A549 (cell line): ENCODE results near the gene ZCCHC24. TPM values are rescaled to one million over a fixed set of nuclear protein-coding genes. Genes with fewer than 3 reads are reported as not detected.

Source experiments
- ATAC-seq, 2 experiments: fragments of 200-7000 bp in 1 of 2; fragments of >200 bp in 1 of 2; cut with Nextera tagmentation in 1 of 2; cut with Tn5 transposase in 1 of 2; 3 replicates each; pipeline versions ENCODE4 v1.8.0 to v1.9.1; 2018 to 2020; ENCODE audit warnings: mild to moderate bottlenecking in 1 of 2, moderate library complexity in 1 of 2
- CTCF ChIA-PET: fragments of 300-600 bp; sonication (Branson Sonifier 250); formaldehyde crosslinking; extraction: SDS; loops from one replicate; lab custom pipeline; 2021; ENCODE audit warnings: antibody characterized with exemption, inconsistent platforms; lab: Yijun Ruan, JAX
- POLR2A ChIA-PET: fragments of 350-600 bp; formaldehyde crosslinking; extraction: SDS; loops from one replicate; lab custom pipeline; 2021; ENCODE audit warnings: antibody characterized with exemption, inconsistent platforms; lab: Yijun Ruan, JAX
- DNase-seq, 2 experiments: peaks; one replicate each; pipeline versions ENCODE4 v3.0.0 to v3.0.0-alpha.2; 2011 to 2016; ENCODE audit warnings: low read depth in 1 of 2, low spot score in 1 of 2
- FAIRE-seq: peaks from 2 replicates; lab custom pipeline; 2011; peaks lifted over from hg19 to GRCh38; lab: Jason Lieb, UNC
- H3K27ac ChIP-seq, 2 experiments: fragments of >200 bp; sonication (Bioruptor Twin); formaldehyde crosslinking; 3 replicates each; pipeline ENCODE4 v1.5.1; 2016 to 2017
- H3K4me1 ChIP-seq: fragments of >200 bp; sonication (Bioruptor Twin); formaldehyde crosslinking; 3 replicates; pipeline ENCODE4 v1.6.1; 2016
- H3K4me2 ChIP-seq: fragments of >200 bp; sonication (Bioruptor Twin); formaldehyde crosslinking; 3 replicates; pipeline ENCODE4 v1.6.1; 2016
- H3K4me3 ChIP-seq: fragments of >200 bp; sonication (Bioruptor Twin); formaldehyde crosslinking; 3 replicates; pipeline ENCODE4 v1.5.1; 2016
- H3K9me3 ChIP-seq: fragments of >200 bp; sonication (Bioruptor Twin); formaldehyde crosslinking; 3 replicates; pipeline ENCODE4 v1.6.1; 2016
- CBX2 ChIP-seq: fragments of 200-600 bp; sonication (generic); IDR thresholded peaks from 2 replicates; pipeline ENCODE4 v1.6.1; 2016; ENCODE audit warnings: low read depth, mild to moderate bottlenecking, borderline replicate concordance
- CBX8 ChIP-seq: fragments of 200-600 bp; sonication (generic); IDR thresholded peaks from 2 replicates; pipeline ENCODE4 v1.6.1; 2016
- CTCF ChIP-seq: fragments of >200 bp; sonication (Bioruptor Twin); formaldehyde crosslinking; IDR thresholded peaks from 3 replicates; pipeline ENCODE4 v1.5.1; 2016
- EHF ChIP-seq: fragments of 250-450 bp; sonication (Bioruptor Pico); IDR thresholded peaks from 2 replicates; pipeline ENCODE4 v1.5.0; 2020; ENCODE audit warnings: mild to moderate bottlenecking
- EHMT2 ChIP-seq: fragments of 200-600 bp; sonication (generic); IDR thresholded peaks from 2 replicates; pipeline ENCODE4 v1.6.1; 2016; ENCODE audit warnings: antibody characterized with exemption, low read depth, mild to moderate bottlenecking, moderate library complexity
- FOXS1 ChIP-seq: fragments of 250-450 bp; sonication (Bioruptor Pico); IDR thresholded peaks from 2 replicates; pipeline ENCODE4 v1.5.0; 2020; ENCODE audit warnings: mild to moderate bottlenecking, moderate library complexity
- HDAC2 ChIP-seq: fragments of 200-600 bp; sonication (generic); IDR thresholded peaks from 2 replicates; pipeline ENCODE4 v1.6.1; 2016
- HMGXB4 ChIP-seq: fragments of 250-450 bp; sonication (Bioruptor Pico); IDR thresholded peaks from 2 replicates; pipeline ENCODE4 v1.5.0; 2021; ENCODE audit warnings: mild to moderate bottlenecking, moderate library complexity, borderline replicate concordance
- JUN ChIP-seq, 2 experiments: fragments of >200 bp; sonication (Bioruptor Twin); formaldehyde crosslinking; IDR thresholded peaks; 2 replicates in 1 of 2; 3 replicates in 1 of 2; pipeline ENCODE4 v1.6.1; 2016 to 2017
- MYC ChIP-seq: IDR thresholded peaks from 2 replicates; pipeline ENCODE4 v1.6.1; 2012; ENCODE audit warnings: mild to moderate bottlenecking, inconsistent platforms, low read length, improper control_type of control experiment, borderline replicate concordance
- NFE2L2 ChIP-seq: fragments of 150-350 bp; conservative IDR thresholded peaks from 2 replicates; pipeline ENCODE4 v1.6.1; 2014; ENCODE audit warnings: low read length
- PBX3 ChIP-seq: IDR thresholded peaks from 2 replicates; pipeline ENCODE4 v1.6.1; 2012
- POLR2AphosphoS2 ChIP-seq: conservative IDR thresholded peaks from 2 replicates; pipeline ENCODE4 v1.6.1; 2012; ENCODE audit warnings: low read length, improper control_type of control experiment, inconsistent platforms
- SMC3 ChIP-seq: fragments of >200 bp; sonication (Bioruptor Twin); formaldehyde crosslinking; IDR thresholded peaks from 3 replicates; pipeline ENCODE4 v1.6.1; 2018; ENCODE audit warnings: inconsistent platforms
- USF2 ChIP-seq: fragments of 450-650 bp; IDR thresholded peaks from 2 replicates; pipeline ENCODE4 v1.6.1; 2014; ENCODE audit warnings: antibody characterized with exemption
- ZFP36 ChIP-seq: fragments of 450-650 bp; IDR thresholded peaks from 2 replicates; pipeline ENCODE4 v1.6.1; 2014; ENCODE audit warnings: borderline replicate concordance; ENCODE audit not compliant: partially characterized antibody
- ZNF302 ChIP-seq: fragments of 250-450 bp; sonication (Bioruptor Pico); IDR thresholded peaks from 2 replicates; pipeline ENCODE4 v1.9.0; 2021; ENCODE audit warnings: inconsistent platforms, mild to moderate bottlenecking, moderate library complexity
- WGBS: methylation state at CpG from one replicate; pipeline ENCODE4 v1.1.6; 2017; ENCODE audit errors: missing lambda C conversion rate; 5-methylcytosine and 5-hydroxymethylcytosine counted together
- polyA plus RNA-seq, 4 experiments: library from polyadenylated mRNA; depleted of rRNA in 3 of 4; stranded (reverse); fragments of >200 nt; fragmentation: RNase III in 1 of 4; extraction: RNeasy Plus Mini Kit Qiagen cat#74134 plus additional on column Dnase treatment in 1 of 4; gene quantifications; 2 replicates in 3 of 4; 3 replicates in 1 of 4; pipeline ENCODE4 v1.2.3, GENCODE V29; 2011 to 2017

Gene ZCCHC24
- polyA plus RNA-seq, 2 of the 4 experiments (the other 2 are of a cell fraction): 2.4 to 4.2 TPM

GRCh38 chr10:79360499-79361342 lies 84.7 kb downstream of the ZCCHC24 start (continued):
- no peak for TF ChIP-seq CTCF
- TF ChIP-seq MYC: no peak
- no peak for TF ChIP-seq CBX2
- no peak for TF ChIP-seq CBX8
- TF ChIP-seq EHMT2: no peak
- no peak for TF ChIP-seq HMGXB4

- TF ChIP-seq NFE2L2: no peak
- no peak for TF ChIP-seq FOXS1
Observed at GRCh38 chr10:79359816-79360498, 85.5 kb downstream of the ZCCHC24 start.

GRCh38 chr10:79358811-79359210 lies 86.6 kb downstream of the ZCCHC24 start:
- FAIRE-seq (no peak), ATAC-seq (no peak), DNase-seq (no peak)
- CTCF ChIA-PET: interaction anchor here (1.7 to 4.9 kb wide), 3 partner anchors 10 to 15 kb away, joined by 5 to 27 read pairs (median 14); no protein-coding TSS in a partner anchor
- no peak overlapping the region for H3K27ac ChIP-seq
- H3K4me1 ChIP-seq: no peaks in the 10 kb centered on the region
- POLR2A ChIA-PET: no interaction called here
- H3K9me3 ChIP-seq: no peaks in the 10 kb centered on the region
- H3K4me3 ChIP-seq: no peak overlapping the region
- 42% methylated on average over 5 of the region's 5 CpGs for WGBS
- TF ChIP-seq USF2: no peak
- no peak for TF ChIP-seq SMC3
- no peak for TF ChIP-seq CBX8
- no peak for TF ChIP-seq CBX2
- no peak for TF ChIP-seq POLR2AphosphoS2
- TF ChIP-seq ZNF302 (CRISPR knock-in tag): no peak
- TF ChIP-seq EHF (CRISPR knock-in tag): no peak
- no peak for TF ChIP-seq PBX3
- no peak for TF ChIP-seq ZFP36
- TF ChIP-seq JUN (IDR thresholded peaks at IDR 0.05): no peak
- TF ChIP-seq HDAC2: no peak
- H3K4me2 ChIP-seq: no peak overlapping the region

More at GRCh38 chr10:79359816-79360498, 85.5 kb downstream of the ZCCHC24 start:
- Histone ChIP-seq H3K4me1 (no peaks in the 10 kb centered on the region), H3K9me3 (no peaks in the 10 kb centered on the region), H3K4me3 (no peak overlapping the region), H3K4me2 (no peak overlapping the region), H3K27ac (no peak overlapping the region)
- ChIA-PET POLR2A (interaction anchor here (0.6 kb wide), 1 partner anchor 87 kb away, joined by 10 read pairs; no protein-coding TSS in a partner anchor), CTCF (interaction anchor here (0.6 to 4.9 kb wide), 5 partner anchors 11 to 164 kb away, joined by 3 to 27 read pairs (median 5); no protein-coding TSS in a partner anchor)
- DNase-seq (no peak), FAIRE-seq (no peak), ATAC-seq (no peak)
- WGBS: 92% methylated on average over 6 of the region's 6 CpGs
